HEK293 (cell line): Measurements from ENCODE around the gene BAG1.

Experiments used
- CTCF ChIA-PET: fragments of 350-600 bp; formaldehyde crosslinking; extraction: SDS; loops from one replicate; lab custom pipeline; 2021; ENCODE audit warnings: antibody characterized with exemption; lab: Yijun Ruan, JAX
- POLR2A ChIA-PET: fragments of 300-600 bp; formaldehyde crosslinking; extraction: SDS; loops from one replicate; lab custom pipeline; 2020; ENCODE audit warnings: antibody characterized with exemption, inconsistent platforms; lab: Yijun Ruan, JAX
- H3K27ac ChIP-seq: fragments of 200-500 bp; sonication (Bioruptor generic); 2 replicates; pipeline ENCODE4 v1.5.1; 2014; ENCODE audit warnings: low read depth, low read length, control low read depth, inconsistent platforms; ENCODE audit errors: extremely low read depth
- H3K36me3 ChIP-seq, 2 experiments: fragments of 200-500 bp in 1 of 2; sonication (Bioruptor generic) in 1 of 2; 1 replicate in 1 of 2; 2 replicates in 1 of 2; pipeline ENCODE4 v1.5.1; 2014 to 2017; ENCODE audit warnings: inconsistent platforms in 2 of 2, low read length in 2 of 2; ENCODE audit not compliant: control insufficient read depth in 2 of 2, insufficient read depth in 1 of 2
- H3K4me1 ChIP-seq: fragments of 200-500 bp; sonication (Bioruptor generic); 2 replicates; pipeline ENCODE4 v1.5.1; 2014; ENCODE audit warnings: mild to moderate bottlenecking, low read length, inconsistent platforms; ENCODE audit not compliant: control insufficient read depth, insufficient read depth
- H3K4me3 ChIP-seq: 2 replicates; pipeline ENCODE4 v1.5.1; 2011; ENCODE audit warnings: low read depth, mild to moderate bottlenecking, control low read depth, low read length, moderate library complexity
- H3K9me3 ChIP-seq: fragments of 200-500 bp; sonication (Bioruptor generic); 2 replicates; pipeline ENCODE4 v1.5.1; 2014; ENCODE audit warnings: low read depth, low read length, inconsistent platforms; ENCODE audit not compliant: control insufficient read depth, insufficient read depth
- GLI2 ChIP-seq: fragments of 450-650 bp; formaldehyde crosslinking; IDR thresholded peaks from 2 replicates; pipeline ENCODE4; 2017; ENCODE audit warnings: missing biosample characterization, missing genetic modification characterization, low read depth, borderline replicate concordance
- KLF9 ChIP-seq: fragments of 450-650 bp; formaldehyde crosslinking; IDR thresholded peaks from 2 replicates; pipeline ENCODE4 v1.5.1; 2016; ENCODE audit warnings: missing biosample characterization, missing genetic modification characterization, low read depth
- MYNN ChIP-seq: fragments of 450-650 bp; formaldehyde crosslinking; IDR thresholded peaks from 2 replicates; pipeline ENCODE4 v1.5.1; 2016; ENCODE audit warnings: missing biosample characterization, missing genetic modification characterization, borderline replicate concordance
- PRDM1 ChIP-seq: fragments of 450-650 bp; formaldehyde crosslinking; IDR thresholded peaks from 2 replicates; pipeline ENCODE4; 2016; ENCODE audit warnings: missing biosample characterization, missing genetic modification characterization
- ZIC2 ChIP-seq: fragments of 450-650 bp; formaldehyde crosslinking; IDR thresholded peaks from 2 replicates; pipeline ENCODE4 v1.5.1; 2016; ENCODE audit warnings: missing biosample characterization, missing genetic modification characterization
- ZNF155 ChIP-seq: fragments of 450-650 bp; formaldehyde crosslinking; IDR thresholded peaks from 2 replicates; pipeline ENCODE4 v1.5.1; 2016; ENCODE audit warnings: missing biosample characterization, missing genetic modification characterization
- ZNF175 ChIP-seq: fragments of 450-650 bp; formaldehyde crosslinking; IDR thresholded peaks from 2 replicates; pipeline ENCODE4 v1.5.1; 2016; ENCODE audit warnings: missing biosample characterization, missing genetic modification characterization
- ZNF266 ChIP-seq: fragments of 450-650 bp; formaldehyde crosslinking; IDR thresholded peaks from 2 replicates; pipeline ENCODE4 v1.5.1; 2016; ENCODE audit warnings: missing biosample characterization, missing genetic modification characterization, low read depth
- ZNF280D ChIP-seq: fragments of 450-650 bp; formaldehyde crosslinking; IDR thresholded peaks from 2 replicates; pipeline ENCODE4 v1.5.1; 2016; ENCODE audit warnings: missing biosample characterization, missing genetic modification characterization
- ZNF292 ChIP-seq: fragments of 450-650 bp; formaldehyde crosslinking; IDR thresholded peaks from 2 replicates; pipeline ENCODE4 v1.5.1; 2016; ENCODE audit warnings: low read depth, missing biosample characterization, missing genetic modification characterization, borderline replicate concordance
- ZNF629 ChIP-seq: fragments of 450-650 bp; formaldehyde crosslinking; IDR thresholded peaks from 2 replicates; pipeline ENCODE4 v1.5.1; 2017; ENCODE audit warnings: missing biosample characterization, missing genetic modification characterization
- ZNF654 ChIP-seq: fragments of 450-650 bp; formaldehyde crosslinking; IDR thresholded peaks from 2 replicates; pipeline ENCODE4 v1.5.1; 2016; ENCODE audit warnings: low read depth, missing biosample characterization, missing genetic modification characterization
- ZSCAN16 ChIP-seq: fragments of 450-650 bp; formaldehyde crosslinking; IDR thresholded peaks from 2 replicates; pipeline ENCODE4 v1.5.1; 2016; ENCODE audit warnings: missing biosample characterization, missing genetic modification characterization
- TF ChIP-seq, protein P1 (sequence below): fragments of 450-650 bp; IDR thresholded peaks from 2 replicates; pipeline ENCODE4 v1.5.1; 2018; ENCODE audit warnings: missing biosample characterization, missing genetic modification characterization
- TF ChIP-seq, protein P2 (sequence below): fragments of 450-650 bp; formaldehyde crosslinking; IDR thresholded peaks from 2 replicates; pipeline ENCODE4 v1.5.1; 2017; ENCODE audit warnings: missing biosample characterization, mild to moderate bottlenecking, missing genetic modification characterization, moderate library complexity
- TF ChIP-seq, protein P3 (sequence below): fragments of 450-650 bp; formaldehyde crosslinking; IDR thresholded peaks from 2 replicates; pipeline ENCODE4 v1.5.1; 2017; ENCODE audit warnings: missing biosample characterization, missing genetic modification characterization

Gene BAG1

GRCh38 chr9:33270146-33270545 is 5.6 kb upstream of the BAG1 start (continued):
- no peak for TF ChIP-seq MYNN (tag by site-specific recombination)
- TF ChIP-seq, protein P1, sequence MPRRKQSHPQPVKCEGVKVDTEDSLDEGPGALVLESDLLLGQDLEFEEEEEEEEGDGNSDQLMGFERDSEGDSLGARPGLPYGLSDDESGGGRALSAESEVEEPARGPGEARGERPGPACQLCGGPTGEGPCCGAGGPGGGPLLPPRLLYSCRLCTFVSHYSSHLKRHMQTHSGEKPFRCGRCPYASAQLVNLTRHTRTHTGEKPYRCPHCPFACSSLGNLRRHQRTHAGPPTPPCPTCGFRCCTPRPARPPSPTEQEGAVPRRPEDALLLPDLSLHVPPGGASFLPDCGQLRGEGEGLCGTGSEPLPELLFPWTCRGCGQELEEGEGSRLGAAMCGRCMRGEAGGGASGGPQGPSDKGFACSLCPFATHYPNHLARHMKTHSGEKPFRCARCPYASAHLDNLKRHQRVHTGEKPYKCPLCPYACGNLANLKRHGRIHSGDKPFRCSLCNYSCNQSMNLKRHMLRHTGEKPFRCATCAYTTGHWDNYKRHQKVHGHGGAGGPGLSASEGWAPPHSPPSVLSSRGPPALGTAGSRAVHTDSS (tag by site-specific recombination), result no peak
- TF ChIP-seq ZNF266 (tag by site-specific recombination), result no peak
- TF ChIP-seq, protein P2, sequence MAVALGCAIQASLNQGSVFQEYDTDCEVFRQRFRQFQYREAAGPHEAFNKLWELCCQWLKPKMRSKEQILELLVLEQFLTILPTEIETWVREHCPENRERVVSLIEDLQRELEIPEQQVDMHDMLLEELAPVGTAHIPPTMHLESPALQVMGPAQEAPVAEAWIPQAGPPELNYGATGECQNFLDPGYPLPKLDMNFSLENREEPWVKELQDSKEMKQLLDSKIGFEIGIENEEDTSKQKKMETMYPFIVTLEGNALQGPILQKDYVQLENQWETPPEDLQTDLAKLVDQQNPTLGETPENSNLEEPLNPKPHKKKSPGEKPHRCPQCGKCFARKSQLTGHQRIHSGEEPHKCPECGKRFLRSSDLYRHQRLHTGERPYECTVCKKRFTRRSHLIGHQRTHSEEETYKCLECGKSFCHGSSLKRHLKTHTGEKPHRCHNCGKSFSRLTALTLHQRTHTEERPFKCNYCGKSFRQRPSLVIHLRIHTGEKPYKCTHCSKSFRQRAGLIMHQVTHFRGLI, result no peak

DNA sequence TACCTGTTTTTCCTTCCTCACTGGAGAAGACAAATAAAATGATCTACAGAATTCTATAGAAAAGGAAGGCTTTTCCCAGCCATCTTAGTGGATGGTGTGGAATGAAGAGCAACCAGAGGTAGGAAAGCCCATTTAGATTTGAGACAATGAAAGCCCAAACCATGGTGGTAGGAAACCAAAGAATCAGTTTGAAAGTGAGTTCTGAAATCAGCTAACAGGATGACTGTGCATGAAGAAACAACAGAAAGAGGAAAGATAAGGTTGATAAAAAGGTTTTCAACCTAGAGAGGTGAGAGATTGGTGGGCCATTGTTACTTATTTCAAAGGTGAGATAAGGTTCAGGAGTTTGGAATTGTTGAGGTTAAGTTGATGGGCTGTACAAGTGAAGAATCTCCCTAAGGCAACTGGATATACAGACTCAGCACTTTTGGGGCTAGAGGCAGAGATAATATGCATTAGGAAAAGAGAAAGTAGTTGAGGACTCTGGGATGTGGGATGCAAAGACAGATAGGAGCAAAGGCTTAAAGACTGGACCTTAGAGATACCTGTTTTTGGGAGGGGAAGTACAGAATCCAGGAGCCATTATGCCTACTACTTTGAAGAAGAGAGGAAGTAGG is 2.8 kb upstream of the BAG1 start:
- no peak overlapping the region for H3K4me3 ChIP-seq
- H3K27ac ChIP-seq, result no peak overlapping the region
- ChIA-PET CTCF (no interaction called here), POLR2A (no interaction called here)
- TF ChIP-seq PRDM1 (tag by site-specific recombination), result no peak
- TF ChIP-seq ZNF175 (tag by site-specific recombination), result no peak
- no peak for TF ChIP-seq KLF9 (tag by site-specific recombination)
- no peak for TF ChIP-seq ZNF629 (tag by site-specific recombination)
- no peak for TF ChIP-seq ZNF292 (tag by site-specific recombination)
- no peak for TF ChIP-seq ZSCAN16 (tag by site-specific recombination)
- TF ChIP-seq ZNF654, result no peak
- TF ChIP-seq ZNF155 (tag by site-specific recombination), result no peak
- TF ChIP-seq GLI2 (tag by site-specific recombination), result no peak
- TF ChIP-seq, protein P3, sequence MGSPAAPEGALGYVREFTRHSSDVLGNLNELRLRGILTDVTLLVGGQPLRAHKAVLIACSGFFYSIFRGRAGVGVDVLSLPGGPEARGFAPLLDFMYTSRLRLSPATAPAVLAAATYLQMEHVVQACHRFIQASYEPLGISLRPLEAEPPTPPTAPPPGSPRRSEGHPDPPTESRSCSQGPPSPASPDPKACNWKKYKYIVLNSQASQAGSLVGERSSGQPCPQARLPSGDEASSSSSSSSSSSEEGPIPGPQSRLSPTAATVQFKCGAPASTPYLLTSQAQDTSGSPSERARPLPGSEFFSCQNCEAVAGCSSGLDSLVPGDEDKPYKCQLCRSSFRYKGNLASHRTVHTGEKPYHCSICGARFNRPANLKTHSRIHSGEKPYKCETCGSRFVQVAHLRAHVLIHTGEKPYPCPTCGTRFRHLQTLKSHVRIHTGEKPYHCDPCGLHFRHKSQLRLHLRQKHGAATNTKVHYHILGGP, result no peak
- TF ChIP-seq MYNN (tag by site-specific recombination), result no peak
- TF ChIP-seq ZNF280D, result no peak
- no peak for TF ChIP-seq ZIC2 (tag by site-specific recombination)
- H3K4me1 ChIP-seq, result peaks cover 3% of the 10 kb centered on the region; the same call in 1 of the 2 replicates
- H3K9me3 ChIP-seq, result no peaks in the 10 kb centered on the region
- H3K36me3 ChIP-seq, result peaks cover 24 to 62% of the 10 kb centered on the region in 2 experiments
